Activated naive CD8-positive, alpha-beta T cell treated with anti-CD3 and anti-CD28 coated beads, Interleukin-2, amount 50 U/mL, for 16 hours (primary cell): ENCODE measurements around the gene FOLR2.
"Not testable (repeated sequence)": the region's sequence is repeated elsewhere in the genome, so short reads cannot be mapped to it uniquely, and the experiment has no call there.

Experiments used
- DNase-seq: peaks from one replicate; pipeline ENCODE4 v3.0.0-alpha.2; 2020; ENCODE audit warnings: low read depth, low spot score

FOLR2 gene

DNA sequence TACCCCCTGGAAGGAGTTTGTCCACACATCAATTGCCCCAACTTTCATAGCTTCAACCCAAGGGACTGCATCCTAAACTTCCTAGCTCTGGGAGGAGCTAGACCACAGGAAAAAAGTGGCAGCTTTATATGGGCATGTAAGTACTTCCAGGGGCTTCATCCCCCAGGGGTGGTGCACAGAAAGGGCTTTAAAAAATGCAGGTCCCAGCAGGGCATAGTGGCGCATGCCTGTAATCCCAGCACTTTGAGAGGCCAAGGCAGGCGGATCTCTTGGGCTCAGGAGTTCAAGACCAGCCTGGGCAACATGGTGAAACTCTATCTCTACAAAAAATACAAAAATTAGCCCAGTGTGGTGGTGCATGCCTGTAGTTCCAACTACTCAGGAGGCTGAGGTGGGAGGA is 9.8 kb upstream of the FOLR2 start:
- DNase-seq: not testable (repeated sequence)

DNA sequence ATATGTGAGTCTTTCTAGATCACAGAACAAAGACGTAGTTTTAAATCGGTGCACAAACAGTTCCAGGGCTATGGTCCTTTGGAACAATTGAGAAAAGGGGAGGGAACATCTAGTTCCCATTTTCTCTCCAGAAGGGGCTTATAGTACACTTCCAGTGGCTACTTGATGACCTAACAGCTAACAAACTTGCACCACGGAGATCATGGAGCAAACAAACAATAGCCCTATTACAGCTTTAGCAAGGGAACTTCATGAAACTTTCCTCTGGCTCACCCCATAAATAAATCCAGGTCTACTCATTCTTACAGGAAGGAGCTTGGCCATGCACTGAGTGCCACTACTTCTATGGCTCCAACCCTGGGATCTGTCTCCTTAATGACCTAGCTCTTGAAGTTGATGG is 8.3 kb upstream of the FOLR2 start:
- no peak for DNase-seq

DNA sequence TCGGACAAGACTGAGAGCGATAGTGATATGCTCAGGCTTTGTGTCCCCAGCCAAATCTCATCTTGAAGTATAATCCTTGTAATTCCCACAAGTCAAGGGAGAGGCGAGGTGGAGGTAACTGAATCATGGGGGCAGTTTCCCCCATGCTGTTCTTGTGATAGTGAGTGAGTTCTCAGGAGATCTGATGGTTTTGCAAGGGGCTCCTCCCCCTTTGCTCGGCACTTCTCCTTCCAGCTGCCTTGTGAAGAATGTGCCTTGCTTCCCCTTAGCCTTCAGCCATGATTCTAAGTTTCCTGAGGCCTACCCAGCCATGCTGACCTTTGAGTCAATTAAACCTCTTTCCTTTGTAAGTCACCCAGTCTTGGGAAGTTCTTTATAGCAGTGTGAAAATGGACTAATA is 7.5 kb upstream of the FOLR2 start:
- DNase-seq: no peak

DNA sequence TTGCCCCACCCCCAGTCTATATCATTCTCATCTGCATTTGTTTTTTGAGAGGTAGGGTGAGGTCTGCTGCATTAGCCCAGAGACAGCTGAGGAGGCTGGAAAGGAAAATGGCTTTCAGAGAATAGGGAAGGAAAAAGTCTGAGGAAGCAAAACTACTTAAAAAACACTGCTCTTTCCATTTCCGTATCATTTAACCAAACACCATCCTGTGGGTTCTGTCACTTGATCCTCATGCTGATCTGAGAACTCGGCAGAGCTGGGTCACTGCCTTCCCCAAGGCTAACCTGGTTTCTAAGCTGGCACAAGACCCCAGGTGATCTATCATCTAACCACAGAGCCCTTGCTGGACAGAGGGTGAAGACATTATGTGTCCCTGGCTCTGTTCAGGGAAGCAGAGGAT is 1.2 kb downstream of the FOLR2 start:
- no peak for DNase-seq

DNA sequence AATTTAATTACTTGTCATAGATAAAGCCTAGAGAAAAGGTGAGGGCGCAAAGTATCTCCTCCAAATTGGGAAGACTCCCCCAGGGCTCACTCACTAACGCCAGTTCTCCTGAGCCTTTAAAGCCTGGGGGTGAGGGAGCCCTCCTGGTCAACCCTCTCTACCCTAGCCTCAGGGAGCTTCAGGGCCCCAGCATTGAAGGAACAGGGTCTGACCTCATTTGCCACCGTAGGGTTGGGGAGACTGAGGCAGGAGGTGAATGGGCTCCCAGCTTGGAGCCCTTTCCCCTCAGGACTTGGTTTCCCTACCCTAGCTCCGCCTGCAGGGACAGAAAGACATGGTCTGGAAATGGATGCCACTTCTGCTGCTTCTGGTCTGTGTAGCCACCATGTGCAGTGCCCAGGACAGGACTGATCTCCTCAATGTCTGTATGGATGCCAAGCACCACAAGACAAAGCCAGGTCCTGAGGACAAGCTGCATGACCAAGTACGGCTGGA is 1.7 kb downstream of the FOLR2 start:
- DNase-seq: no peak

DNA sequence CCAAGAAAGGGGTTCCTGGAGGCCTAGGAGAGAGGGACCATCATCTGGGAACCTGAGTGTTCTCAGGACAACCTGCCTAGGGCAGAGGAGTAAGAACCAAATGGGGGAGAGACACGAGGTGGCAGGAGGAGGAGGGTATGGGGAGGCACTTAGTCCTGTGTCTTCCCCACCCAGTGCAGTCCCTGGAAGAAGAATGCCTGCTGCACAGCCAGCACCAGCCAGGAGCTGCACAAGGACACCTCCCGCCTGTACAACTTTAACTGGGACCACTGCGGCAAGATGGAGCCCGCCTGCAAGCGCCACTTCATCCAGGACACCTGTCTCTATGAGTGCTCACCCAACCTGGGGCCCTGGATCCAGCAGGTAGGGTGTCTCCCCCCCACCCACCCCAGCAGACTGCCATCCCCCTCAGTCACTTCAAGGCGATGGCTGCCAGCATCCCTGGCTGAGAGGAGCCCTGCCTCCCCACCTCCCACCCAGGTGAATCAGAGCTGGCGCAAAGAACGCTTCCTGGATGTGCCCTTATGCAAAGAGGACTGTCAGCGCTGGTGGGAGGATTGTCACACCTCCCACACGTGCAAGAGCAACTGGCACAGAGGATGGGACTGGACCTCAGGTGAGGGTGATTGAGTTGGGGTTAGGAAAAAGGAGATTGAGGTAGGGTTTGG is 4.2 kb downstream of the FOLR2 start:
- no peak for DNase-seq

DNA sequence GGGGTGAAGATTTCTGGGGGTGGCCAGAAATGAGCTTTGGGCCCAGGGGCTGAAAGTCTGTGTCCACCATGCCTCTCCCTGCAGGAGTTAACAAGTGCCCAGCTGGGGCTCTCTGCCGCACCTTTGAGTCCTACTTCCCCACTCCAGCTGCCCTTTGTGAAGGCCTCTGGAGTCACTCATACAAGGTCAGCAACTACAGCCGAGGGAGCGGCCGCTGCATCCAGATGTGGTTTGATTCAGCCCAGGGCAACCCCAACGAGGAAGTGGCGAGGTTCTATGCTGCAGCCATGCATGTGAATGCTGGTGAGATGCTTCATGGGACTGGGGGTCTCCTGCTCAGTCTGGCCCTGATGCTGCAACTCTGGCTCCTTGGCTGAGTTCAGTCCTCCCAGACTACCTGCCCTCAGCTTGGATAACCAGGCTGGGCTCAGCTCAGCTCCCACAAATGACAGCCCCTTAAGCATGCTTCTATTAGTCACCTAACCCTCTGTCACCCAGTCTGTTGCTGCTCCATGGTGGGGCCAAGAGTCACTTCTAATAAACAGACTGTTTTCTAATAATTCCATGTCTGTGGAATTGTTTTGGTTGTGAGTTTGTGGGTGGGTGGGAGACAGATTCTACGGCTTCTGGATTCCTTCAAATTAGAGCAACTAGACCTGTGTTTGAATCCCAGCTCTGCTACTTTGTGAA is 4.9 kb downstream of the FOLR2 start:
- DNase-seq: no peak

DNA sequence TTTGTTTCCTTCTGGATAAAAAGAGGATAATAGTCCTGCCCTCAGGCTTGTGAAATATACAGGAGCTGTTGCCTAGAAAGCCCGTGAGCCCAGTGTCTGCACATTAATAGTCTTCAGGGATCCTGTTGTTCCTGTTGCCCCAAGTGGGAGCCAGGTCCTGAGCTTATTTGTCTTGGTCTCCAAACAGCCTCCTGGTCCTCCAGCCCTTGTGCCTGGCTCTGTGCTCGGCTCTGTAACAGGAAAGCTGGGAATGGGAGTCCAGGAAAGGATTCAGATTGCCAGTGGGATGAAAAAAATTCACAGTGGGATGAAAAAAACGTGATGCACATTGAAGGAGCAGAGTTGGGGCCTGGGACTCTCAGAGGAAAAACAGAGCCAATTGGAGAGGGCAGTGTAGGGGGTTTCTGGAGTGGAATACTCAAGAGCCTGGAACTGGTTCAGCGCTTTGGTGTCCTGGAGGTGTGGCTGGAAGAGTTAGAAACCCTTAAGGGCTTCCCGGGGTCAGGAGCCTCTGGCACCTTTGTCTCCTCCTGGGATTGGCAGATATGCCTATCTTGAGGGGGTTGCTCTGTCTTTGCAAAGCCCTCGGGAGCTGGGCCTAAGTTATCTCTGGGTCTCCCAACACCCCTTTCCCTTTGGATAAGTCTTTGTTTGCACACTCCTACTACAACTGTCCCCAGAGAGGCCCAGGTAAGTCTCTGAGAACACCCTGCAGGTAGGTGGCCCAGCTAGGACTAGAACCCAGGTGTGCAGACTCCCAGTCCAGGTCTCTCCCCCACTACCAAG is 5.7 kb downstream of the FOLR2 start:
- DNase-seq: no peak

DNA sequence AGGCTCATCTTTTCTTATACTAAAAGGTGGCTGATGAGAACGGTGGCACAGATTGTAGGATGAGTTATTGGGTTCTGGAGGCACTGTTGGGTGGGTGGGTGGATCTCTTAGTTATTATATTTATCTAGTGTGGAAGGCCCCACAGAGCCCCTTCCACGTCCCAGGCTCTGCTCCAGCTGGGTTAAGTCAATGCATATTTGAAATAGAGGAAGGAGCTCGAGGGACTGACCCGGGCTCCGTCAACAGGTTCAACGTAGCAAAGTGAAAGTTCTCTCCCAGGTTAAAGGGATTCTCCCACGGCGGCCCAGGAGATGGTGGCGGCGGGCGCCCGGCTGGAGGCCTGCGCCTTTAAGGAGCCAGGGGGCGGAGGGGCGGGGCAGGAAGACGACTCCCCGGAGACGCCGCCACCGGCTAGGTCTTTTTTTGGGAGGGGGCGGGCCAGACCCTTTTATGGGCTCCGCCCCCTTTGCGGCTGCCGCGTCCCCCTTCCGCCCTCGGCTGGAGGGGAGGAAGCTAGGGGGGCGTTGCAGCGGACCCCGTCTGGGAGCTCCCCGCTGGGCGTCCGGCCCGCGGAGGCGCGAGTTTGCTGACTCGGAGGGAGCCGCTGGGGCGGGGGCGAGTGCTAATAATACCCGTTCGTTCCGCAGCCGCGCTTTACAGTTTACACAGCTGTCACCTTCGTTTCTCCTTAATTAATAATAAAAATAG is 6.5 kb downstream of the FOLR2 start:
- peak; percentile 86 for DNase-seq

DNA sequence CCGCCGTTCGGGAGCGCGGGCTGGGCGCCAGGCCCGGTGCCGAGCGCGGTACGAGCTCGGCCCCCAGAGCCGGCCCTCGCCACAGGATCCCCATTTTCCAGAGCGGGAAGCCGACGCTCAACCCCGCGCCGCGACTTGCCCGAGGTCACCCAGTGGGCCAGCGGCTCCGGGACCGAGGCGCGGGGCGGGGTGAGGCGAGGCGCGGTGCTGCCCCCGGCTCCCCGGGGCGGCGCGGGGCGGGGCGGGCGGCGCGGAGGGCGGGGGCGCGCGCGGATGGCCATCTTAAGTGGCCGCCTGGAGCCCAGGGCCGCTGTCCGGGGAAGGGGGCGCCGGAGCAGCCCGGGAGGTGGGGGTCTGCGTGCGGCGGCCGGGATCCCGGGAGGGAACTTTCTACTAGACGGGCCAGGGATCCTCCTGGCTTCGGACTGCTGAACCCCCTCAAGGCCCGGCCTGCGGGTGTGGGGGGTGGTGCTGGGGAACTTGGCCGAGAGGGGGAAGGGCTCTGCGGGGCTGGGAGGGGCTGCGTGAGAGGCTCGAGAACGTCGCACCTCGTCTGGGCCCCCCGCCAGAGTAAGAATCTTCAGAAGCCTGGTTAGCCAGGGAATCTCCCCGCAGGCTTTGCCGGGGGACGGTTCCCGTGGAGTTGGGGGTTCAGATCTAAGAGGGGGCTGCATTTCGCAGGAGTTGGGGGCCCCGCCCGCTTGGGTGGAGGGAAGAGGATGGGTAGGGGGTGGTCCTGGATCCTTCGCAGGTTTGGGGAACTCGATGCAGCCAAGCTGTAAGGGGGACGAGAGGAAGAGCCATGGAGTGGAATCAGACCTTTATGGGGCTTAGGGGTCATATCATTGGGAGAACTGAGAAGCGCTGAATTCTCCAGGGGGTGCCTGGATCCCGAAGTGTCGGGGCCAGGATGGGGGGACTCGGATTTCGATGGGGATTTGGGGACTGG is 7.3 kb downstream of the FOLR2 start:
- no peak for DNase-seq

DNA sequence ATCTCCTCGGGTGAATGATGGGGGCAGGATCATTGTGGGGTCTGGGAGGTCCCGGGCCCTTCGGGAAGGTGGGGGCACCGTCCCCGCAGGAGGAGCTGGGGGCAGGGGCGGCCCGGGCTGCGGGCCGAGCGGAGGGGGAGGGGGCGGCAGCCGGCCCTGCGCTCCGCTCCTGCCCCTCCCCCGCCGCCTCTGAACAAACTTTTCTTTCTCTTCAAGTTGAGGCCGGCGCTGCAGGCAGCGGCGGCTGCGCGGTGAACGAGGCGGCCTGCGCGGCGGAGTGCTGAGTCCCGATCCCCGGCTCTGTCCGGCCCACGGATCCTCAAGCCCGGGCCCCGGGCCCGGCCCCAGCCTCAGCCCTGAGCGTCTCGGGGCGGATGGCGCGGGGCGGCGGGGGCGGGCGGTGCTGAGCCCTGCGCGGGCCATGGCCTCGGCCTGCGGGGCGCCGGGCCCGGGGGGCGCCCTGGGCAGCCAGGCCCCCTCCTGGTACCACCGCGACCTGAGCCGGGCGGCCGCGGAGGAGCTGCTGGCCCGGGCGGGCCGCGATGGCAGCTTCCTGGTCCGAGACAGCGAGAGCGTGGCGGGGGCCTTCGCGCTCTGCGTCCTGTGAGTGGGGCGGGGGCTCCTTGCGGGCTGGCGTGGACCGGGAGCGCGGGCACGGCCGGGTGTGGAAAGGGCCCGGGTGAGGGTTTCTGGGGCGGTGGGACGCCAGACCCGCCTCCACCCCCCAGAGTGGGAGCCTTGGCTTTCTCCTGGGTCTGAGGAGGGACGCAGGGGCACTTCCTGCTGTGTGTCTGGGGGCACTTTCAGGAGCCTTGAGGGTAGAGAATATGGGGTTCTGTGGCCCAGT is 8.2 kb downstream of the FOLR2 start, which contains the start of gene INPPL1:
INPPL1 (plus strand) TSS at position 204 of the 847 bp plus-strand sequence; CDS start at position 422, 218 bp downstream.
- DNase-seq: no peak

DNA sequence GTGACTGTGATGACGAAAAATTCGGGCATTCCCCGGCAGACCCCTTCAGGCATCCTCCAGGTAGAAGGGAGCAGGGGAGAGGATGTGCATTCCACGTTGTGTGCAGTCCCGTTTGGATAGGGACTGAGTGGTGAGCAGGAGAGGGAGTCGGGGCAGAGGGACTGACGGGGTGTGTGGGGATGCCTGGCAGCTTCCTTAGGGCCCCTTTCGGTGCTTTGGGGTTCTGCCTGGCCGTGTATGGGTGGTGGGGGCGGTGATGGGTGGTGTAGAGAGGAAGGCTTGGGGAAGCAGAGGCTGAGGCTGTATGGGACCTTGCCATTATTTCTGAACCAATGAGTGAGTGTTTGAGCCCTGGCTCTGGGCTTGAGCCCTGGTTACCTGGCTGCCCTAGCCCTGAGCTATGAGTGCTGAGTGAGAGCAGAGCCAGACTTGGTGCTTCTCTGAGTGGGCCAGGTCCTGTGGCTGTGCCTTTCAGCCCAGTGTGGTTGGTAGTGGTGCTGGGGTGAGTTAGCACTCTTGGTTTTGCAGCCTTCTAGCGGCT is 8.9 kb downstream of the FOLR2 start:
- no peak for DNase-seq

DNA sequence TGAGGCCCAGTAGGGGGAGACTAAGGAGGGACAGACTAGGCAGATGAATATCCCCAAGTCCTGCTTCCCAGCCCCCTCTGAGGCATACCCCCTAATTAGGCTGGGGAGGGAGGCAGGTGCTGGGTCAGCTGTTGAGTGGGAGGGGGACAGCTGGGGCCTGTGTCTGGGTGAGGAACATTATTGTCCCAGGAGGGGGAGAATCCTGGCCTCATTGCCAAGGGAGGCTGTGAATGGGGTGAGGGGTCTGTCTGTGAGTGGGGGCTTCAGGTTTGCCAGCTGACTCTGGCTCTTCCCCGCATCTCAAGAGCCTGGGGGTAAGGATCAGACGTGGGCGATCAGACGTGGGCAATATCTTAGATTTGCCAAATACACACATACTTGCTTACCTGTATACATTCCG is 10.1 kb downstream of the FOLR2 start:
- DNase-seq: no peak

DNA sequence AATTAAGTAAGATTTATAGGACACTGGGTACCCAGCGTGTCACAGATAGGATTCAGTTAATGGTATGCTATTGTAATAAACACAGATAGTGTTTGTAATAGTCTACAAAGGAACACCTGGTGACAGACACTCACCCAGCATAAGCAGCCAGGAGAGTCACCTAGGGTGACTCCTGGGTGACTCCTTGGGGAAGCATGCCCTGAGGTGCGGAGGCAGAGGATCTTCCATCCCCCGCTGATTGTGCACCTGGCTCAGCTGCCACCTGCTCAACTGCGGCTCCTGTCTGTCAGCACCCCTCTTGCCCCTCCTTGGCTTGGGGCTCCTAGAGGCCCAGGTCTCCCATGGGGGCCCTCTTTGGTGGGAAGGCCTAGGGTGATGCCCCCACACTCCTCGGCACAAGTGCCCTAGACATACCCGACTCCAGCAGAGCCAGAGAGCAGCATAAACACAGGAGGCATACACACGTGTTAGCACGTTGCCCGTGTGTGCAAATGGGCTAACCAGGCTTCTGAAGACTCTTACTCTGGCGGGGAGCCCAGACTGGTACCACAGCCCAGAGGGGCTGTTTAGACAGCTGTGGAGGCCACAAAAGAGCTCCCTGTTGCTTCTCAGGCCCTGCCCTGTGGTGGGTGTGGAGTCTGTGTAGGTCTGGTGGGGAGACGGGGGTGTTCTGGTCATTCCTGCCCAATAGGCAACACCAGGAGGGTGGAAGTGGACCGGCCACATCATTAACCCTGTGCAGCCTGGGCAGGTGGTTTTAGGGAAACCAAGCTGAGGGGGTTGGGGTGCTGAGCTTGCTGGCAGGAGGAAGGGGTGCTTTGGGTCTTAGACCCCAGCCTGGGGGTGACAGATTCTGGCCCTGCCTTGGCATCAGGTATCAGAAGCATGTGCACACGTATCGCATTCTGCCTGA is 11.0 kb downstream of the FOLR2 start:
- DNase-seq: no peak

DNA sequence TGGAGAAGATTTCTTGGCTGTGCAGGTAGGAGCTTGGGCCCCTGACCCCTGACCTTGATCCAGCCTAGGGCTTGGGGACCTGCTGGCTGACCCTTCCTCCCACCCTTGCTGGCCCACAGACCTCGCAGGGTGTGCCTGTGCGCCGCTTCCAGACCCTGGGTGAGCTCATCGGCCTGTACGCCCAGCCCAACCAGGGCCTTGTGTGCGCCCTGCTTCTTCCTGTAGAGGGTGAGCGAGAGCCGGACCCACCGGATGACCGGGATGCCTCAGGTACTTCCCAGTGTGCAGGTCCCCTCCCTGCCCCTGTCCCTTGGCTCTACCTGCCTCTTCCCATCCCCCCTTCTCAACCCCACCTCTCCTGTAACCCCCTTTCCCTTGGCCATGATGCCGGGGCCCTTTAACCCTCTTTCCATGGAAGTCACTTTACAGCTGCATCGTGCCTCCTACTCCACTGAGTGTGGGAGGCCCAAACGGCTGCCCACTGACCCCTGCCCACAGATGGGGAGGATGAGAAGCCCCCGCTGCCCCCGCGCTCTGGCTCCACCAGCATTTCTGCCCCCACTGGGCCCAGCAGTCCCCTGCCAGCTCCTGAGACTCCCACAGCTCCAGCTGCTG is 11.7 kb downstream of the FOLR2 start:
- DNase-seq: no peak

DNA sequence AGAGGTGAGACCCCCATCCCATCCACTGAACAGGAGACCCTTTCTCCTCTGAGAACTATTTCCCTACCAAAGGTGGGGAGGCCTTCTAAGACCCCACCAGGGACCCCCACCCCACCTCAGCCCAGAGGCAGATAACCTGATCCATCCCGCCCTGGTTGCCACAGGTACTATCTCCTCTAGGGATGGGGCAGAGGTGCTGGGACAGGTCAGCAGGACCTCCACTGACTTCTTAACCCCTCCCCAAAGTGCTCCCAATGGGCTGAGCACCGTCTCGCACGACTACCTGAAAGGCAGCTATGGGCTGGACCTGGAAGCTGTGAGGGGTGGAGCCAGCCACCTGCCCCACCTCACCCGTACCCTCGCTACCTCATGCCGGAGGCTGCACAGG is 12.2 kb downstream of the FOLR2 start:
- no peak for DNase-seq

DNA sequence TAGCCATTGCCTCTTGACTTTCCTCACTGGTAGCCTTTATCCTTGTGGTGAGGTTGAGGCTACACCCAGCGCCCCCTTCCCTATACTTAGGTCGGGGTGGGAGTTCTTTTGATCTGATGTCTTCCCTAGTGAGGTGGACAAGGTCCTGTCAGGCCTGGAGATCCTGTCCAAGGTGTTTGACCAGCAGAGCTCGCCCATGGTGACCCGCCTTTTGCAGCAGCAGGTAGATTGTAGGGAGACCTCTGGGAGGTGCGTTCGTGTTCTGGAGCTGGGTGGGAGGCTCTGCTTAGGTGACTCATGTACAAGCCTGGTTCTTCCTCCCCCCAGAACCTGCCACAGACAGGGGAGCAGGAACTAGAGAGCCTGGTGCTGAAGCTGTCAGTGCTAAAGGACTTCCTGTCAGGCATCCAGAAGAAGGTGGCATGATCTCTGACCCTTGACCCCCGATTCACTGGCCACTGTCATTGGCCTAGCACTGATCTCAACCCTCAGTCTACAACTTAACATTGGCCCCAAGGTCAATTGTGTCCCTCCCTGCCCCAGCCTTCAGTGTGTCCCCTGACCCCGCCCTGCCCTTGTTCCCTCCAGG is 12.8 kb downstream of the FOLR2 start:
- no peak for DNase-seq
